KOPT-K1 (cell line): ENCODE measurements around the gene C1QC.
"Not testable (repeated sequence)": the region's sequence is repeated elsewhere in the genome, so short reads cannot be mapped to it uniquely, and the experiment has no call there.

ENCODE experiments used
- H3K27ac ChIP-seq: fragments of 200-600 bp; sonication (generic); 2 replicates; pipeline ENCODE4 v1.5.1; 2016; ENCODE audit warnings: antibody characterized with exemption, mild to moderate bottlenecking, low read depth, low read length; ENCODE audit not compliant: poor library complexity, severe bottlenecking
- H3K36me3 ChIP-seq: fragments of 200-600 bp; sonication (generic); 2 replicates; pipeline ENCODE4 v1.5.1; 2017; ENCODE audit warnings: antibody characterized with exemption, mild to moderate bottlenecking, low read length, moderate library complexity; ENCODE audit not compliant: insufficient read depth
- H3K9me3 ChIP-seq: fragments of 200-600 bp; sonication (generic); 2 replicates; pipeline ENCODE4 v1.5.1; 2017; ENCODE audit warnings: antibody characterized with exemption, low read length, mild to moderate bottlenecking; ENCODE audit not compliant: insufficient read depth, poor library complexity, severe bottlenecking

C1QC gene

GRCh38 chr1:22652881-22653316, 9.5 kb downstream of the C1QC start, which contains the start of gene C1QB:
Gene C1QB, plus strand, starts transcription at chr1:22653236. Its CDS starts 6,227 bp downstream, at chr1:22659463.
- H3K36me3 ChIP-seq, result no peaks in the 10 kb centered on the region
- no peaks in the 10 kb centered on the region for H3K9me3 ChIP-seq
- no peak within 1 kb of the TSS for H3K27ac ChIP-seq

- no peak overlapping the region for H3K27ac ChIP-seq
- no peaks in the 10 kb centered on the region for H3K36me3 ChIP-seq
Observed at GRCh38 chr1:22654692-22655091, 11.3 kb downstream of the C1QC start.

GRCh38 chr1:22658385-22659163, 15.1 kb downstream of the C1QC start:
- Histone ChIP-seq H3K27ac (no peak overlapping the region), H3K36me3 (no peaks in the 10 kb centered on the region), H3K9me3 (no peaks in the 10 kb centered on the region)

More at GRCh38 chr1:22654692-22655091, 11.3 kb downstream of the C1QC start:
- H3K9me3 ChIP-seq, result no peaks in the 10 kb centered on the region

GRCh38 chr1:22660716-22661241, 17.3 kb downstream of the C1QC start:
- Histone ChIP-seq H3K9me3 (no peaks in the 10 kb centered on the region), H3K27ac (no peak overlapping the region), H3K36me3 (no peaks in the 10 kb centered on the region)

- no peaks in the 10 kb centered on the region for H3K36me3 ChIP-seq
- H3K9me3 ChIP-seq, result no peaks in the 10 kb centered on the region
Observed at GRCh38 chr1:22661880-22662279, 18.4 kb downstream of the C1QC start.

GRCh38 chr1:22662318-22662717, 18.9 kb downstream of the C1QC start:
- Histone ChIP-seq H3K27ac (no peak overlapping the region), H3K36me3 (no peaks in the 10 kb centered on the region), H3K9me3 (no peaks in the 10 kb centered on the region)

More at GRCh38 chr1:22661880-22662279, 18.4 kb downstream of the C1QC start:
- no peak overlapping the region for H3K27ac ChIP-seq

- no peaks in the 10 kb centered on the region for H3K36me3 ChIP-seq
- no peaks in the 10 kb centered on the region for H3K9me3 ChIP-seq
- H3K27ac ChIP-seq, result no peak overlapping the region
Observed at GRCh38 chr1:22662986-22663408, 19.6 kb downstream of the C1QC start.

- Histone ChIP-seq H3K36me3 (no peaks in the 10 kb centered on the region), H3K9me3 (no peaks in the 10 kb centered on the region), H3K27ac (no peak overlapping the region)
Observed at GRCh38 chr1:22665752-22666151, 22.3 kb downstream of the C1QC start.

GRCh38 chr1:22666412-22666811, 23.0 kb downstream of the C1QC start:
- no peaks in the 10 kb centered on the region for H3K36me3 ChIP-seq
- H3K27ac ChIP-seq, result no peak overlapping the region
- H3K9me3 ChIP-seq, result no peaks in the 10 kb centered on the region

GRCh38 chr1:22668840-22669239, 25.4 kb downstream of the C1QC start:
- H3K27ac ChIP-seq, H3K36me3 ChIP-seq, H3K9me3 ChIP-seq: not testable (repeated sequence)

GRCh38 chr1:22670352-22670975, 27.0 kb downstream of the C1QC start:
- Histone ChIP-seq H3K27ac (no peak overlapping the region), H3K36me3 (no peaks in the 10 kb centered on the region), H3K9me3 (no peaks in the 10 kb centered on the region)

- Histone ChIP-seq H3K9me3 (no peaks in the 10 kb centered on the region), H3K36me3 (no peaks in the 10 kb centered on the region), H3K27ac (no peak overlapping the region)
Observed at GRCh38 chr1:22671999-22672398, 28.6 kb downstream of the C1QC start.

- H3K9me3 ChIP-seq, result no peaks in the 10 kb centered on the region
- H3K36me3 ChIP-seq, result no peaks in the 10 kb centered on the region
- H3K27ac ChIP-seq, result no peak overlapping the region
Observed at GRCh38 chr1:22673486-22674409, 30.3 kb downstream of the C1QC start.

- Histone ChIP-seq H3K36me3 (no peaks in the 10 kb centered on the region), H3K9me3 (no peaks in the 10 kb centered on the region), H3K27ac (no peak overlapping the region)
Observed at GRCh38 chr1:22674410-22674749, 30.9 kb downstream of the C1QC start.

GRCh38 chr1:22676151-22676550, 32.7 kb downstream of the C1QC start:
- not testable (repeated sequence) for H3K27ac ChIP-seq, H3K9me3 ChIP-seq, H3K36me3 ChIP-seq
